Measurements from ENCODE around the gene GPRC5C.

GRCh38 chr17:74480290-74480689 lies 48.4 kb downstream of the GPRC5C start:
- TF ChIP-seq, protein P1, sequence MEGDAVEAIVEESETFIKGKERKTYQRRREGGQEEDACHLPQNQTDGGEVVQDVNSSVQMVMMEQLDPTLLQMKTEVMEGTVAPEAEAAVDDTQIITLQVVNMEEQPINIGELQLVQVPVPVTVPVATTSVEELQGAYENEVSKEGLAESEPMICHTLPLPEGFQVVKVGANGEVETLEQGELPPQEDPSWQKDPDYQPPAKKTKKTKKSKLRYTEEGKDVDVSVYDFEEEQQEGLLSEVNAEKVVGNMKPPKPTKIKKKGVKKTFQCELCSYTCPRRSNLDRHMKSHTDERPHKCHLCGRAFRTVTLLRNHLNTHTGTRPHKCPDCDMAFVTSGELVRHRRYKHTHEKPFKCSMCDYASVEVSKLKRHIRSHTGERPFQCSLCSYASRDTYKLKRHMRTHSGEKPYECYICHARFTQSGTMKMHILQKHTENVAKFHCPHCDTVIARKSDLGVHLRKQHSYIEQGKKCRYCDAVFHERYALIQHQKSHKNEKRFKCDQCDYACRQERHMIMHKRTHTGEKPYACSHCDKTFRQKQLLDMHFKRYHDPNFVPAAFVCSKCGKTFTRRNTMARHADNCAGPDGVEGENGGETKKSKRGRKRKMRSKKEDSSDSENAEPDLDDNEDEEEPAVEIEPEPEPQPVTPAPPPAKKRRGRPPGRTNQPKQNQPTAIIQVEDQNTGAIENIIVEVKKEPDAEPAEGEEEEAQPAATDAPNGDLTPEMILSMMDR (IDR thresholded peaks at IDR 0.05) = no peak
- TF ChIP-seq POLR2A (IDR thresholded peaks at IDR 0.05) (no peak), POLR2AphosphoS5 (IDR thresholded peaks at IDR 0.05) (no peak)
